GM21515 (cell line): ENCODE data around the gene KCNJ13.
"Not testable (repeated sequence)": the region's sequence is repeated elsewhere in the genome, so short reads cannot be mapped to it uniquely, and the experiment has no call there.

Experiments
- ATAC-seq: cut with Tn5 transposase; IDR thresholded peaks from one replicate; pipeline ENCODE4 v1.9.1; 2021; ENCODE audit not compliant: unreplicated experiment

KCNJ13 gene

DNA sequence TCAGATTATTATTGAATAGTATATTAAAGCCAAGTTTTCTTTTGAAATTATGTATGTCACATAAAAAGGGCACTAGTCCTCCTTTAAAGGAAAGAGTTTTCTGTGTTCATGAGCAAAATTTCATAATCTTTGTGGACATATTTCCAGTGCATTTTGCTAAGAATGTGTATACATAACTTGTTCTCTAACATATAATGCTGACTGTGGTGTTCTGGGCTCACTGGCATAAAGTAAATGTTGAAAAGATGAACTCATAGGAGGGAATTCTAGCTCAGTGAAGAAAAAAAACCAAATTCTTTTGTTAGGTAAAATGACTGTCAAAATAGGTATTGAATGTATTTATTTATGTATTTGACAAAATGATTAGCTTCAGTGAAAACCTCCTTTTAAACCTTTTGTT, 6.2 kb downstream of the KCNJ13 start:
- no peak for ATAC-seq

DNA sequence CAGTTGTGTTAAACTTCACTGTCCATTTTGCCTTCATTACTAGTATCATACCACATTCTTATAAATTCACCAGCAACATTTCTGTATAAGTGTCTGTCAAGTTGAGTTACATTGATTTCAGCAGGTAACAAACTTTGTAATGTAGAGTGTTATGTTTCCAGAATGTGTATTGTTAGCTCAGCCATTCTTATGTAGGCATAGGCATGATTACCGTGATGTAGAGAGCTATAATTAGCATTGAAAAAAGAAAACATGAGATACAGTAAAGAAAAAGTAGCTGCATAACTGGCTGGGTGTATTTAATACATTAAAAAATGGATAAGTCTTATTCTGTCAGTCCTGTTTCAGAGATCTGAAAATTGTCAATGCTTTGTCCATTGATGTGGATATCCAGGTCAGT, 8.5 kb downstream of the KCNJ13 start:
- ATAC-seq = no peak

DNA sequence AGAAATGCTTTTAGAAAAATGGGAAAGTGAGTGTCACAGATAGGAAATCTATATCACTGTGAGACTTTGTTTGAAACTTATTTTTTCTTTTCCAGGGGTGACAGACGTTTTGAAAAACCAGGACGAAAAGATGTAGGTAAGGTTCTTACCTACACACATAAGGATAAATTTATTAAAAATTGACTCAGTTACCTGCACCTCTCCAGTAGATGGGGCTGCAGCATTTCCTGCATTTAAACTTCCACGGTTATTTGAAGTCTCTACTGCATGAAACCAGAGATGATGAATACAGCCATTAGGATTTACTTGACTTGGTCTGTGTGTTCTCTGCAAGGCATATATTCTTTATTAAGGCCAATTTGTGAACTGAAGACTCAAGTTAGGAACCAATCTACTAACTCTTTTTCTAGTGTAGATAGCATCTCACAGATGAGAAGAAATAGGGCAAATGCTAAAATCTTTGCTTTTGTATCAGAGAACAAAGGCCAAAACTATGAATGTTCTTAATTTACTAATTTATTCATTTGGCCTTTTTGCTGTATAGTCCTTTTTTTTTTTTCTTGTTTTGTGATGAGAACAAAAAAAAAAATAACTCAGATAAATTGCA, 15.0 kb downstream of the KCNJ13 start:
- ATAC-seq = no peak

DNA sequence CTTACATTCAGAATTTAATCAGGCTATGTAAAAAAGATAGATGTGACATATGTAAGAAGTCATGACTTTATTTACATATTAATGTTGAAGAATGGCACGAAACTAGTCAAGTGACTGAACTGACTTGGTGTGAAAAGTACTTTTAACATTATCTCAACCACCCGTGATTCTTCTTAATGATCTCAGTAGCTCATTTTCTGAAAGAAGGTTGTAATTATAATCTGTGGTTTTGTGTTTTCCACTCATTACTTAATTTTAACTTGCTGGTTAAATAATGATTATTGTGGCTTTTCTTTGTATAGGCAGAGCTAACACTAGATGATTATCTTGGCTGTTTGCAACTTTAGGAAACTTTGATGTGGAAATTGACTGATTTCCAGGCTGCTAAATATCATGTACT, 18.5 kb downstream of the KCNJ13 start:
- ATAC-seq = no peak

DNA sequence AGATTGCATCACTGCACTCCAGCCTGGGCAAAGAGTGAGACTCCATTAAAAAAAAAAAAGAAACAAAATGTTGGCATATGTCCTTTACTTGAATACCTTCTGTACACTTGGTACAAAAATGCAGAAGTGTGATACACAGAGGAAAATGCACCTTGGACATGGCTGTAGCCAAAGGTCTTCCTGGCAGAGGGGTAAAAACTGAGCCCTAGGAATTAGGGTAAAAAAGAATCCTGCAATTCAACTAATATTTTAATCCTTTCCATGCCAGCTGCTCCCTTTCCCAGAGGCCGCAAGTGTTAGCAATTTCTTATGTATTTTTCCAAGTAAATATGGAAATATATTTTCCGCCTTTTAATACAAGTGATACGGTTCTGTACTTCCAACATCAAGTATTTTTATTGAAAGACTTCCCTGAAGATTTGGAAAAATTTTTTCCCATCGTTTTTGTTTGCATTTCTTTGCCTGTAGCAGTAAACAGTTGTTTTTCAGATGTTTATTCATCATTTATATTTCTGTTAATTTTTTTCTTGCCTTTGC, 26.2 kb downstream of the KCNJ13 start:
- ATAC-seq = no peak

DNA sequence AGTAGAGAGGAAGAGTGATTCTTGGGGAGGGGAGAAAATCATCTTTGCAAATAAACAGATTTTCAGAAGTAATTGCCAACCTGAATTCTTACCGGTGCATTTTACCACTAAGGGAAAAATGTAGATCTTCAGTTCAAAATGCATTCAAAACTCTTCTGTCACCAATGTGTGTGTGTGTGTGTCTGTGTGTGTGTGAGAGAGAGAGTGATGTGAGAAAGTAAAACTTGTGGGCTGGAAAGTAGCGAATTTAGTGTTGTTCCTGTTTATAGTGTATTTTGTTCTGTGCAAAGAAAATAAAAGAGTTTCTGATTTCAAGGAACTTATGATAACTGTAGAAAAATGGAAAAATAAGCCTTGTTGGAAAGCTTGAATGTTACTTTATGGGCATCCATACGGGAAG, 27.0 kb downstream of the KCNJ13 start:
- ATAC-seq = no peak

DNA sequence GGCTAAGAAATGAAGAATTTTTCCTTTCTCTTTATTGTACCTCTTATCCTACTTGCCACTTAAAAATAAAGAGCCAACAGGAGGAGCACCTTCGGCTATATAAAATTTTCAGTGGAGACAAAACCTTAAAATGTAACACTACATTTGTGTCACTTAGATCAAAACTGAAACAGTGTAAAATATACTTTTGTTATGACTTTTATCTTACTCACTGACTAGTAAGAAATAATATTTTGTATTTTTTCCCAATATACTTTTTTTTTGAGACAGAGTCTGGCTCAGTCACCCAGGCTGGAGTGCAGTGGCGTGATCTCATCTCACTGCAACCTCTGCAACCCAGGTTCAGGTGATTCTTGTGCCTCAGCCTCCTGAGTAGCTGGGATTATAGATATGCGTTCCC, 28.3 kb downstream of the KCNJ13 start:
- ATAC-seq = no peak

DNA sequence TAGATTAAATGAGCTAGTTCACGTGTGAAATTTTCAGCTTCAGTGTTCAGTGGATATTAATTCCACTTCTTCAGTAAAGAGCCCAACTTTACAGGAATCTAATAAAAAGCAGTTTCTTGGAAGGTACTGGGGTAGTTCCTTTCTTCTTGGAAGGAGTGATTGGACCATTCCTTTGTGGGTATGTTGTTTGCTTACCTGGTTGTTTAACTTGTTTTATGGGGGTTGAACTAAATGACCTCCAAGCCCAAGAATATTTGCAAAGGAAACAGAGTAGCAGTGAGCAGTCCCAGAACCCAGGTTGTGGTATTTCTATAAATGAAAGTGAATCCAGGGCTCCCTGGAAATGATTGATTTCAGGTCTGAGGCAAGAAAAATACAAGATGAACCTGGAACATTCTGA, 31.4 kb downstream of the KCNJ13 start:
- ATAC-seq = no peak

DNA sequence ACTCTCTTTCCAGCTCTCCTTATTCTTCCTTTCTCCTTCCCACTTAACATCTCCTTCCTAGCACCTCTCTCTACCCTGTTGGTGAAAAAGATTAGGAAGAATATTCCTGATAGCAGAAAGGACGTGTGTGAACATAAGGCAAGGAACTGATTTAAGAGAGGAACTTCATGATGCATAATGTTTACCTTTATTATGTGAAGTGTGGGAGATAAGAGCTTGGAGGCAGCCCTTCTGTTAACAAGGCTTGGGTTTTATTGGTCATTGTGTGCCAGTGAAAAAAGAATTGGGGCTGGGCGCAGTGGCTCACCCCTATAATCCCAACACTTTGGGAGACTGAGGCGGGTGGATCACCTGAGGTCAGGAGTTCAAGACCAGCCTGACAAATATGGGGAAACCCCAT, 34.4 kb downstream of the KCNJ13 start:
- ATAC-seq = no peak

DNA sequence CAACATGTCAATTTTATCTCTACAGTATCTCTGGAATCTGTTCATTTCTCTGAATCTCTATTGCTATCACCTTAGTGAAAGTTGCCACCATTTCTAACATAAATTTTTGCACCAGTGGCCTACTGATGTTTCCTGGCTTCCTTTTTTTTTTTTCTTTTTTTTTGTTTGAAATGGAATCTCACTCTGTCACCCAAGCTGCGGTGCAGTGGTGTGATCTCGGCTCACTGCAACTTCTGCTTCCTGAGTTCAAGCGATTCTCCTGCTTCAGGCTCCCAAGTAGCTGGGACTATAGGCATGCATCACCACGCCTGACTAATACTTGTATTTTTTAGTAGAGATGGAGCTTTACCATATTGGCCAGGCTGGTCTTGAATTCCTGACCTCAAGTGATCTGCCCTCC, 35.1 kb downstream of the KCNJ13 start:
- ATAC-seq = no peak

DNA sequence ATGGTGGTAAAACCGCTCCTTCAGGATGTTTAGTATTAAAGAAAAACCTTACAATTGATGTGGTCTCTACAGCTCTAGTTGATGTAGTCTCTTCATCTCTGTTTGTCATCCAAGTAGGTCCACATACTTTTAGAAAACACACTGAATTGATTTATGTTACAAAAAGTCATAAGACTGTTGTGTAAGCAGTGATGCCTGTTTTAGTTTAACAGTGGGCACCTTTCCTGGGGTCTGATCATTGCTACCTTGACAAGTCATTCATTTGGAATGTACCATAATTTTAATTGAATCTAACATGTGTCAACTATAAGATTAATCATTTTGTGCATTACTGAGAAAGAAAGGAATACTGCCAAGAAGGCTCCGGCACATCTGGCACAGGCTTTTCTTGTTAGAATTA, 44.9 kb downstream of the KCNJ13 start:
- ATAC-seq = no peak

DNA sequence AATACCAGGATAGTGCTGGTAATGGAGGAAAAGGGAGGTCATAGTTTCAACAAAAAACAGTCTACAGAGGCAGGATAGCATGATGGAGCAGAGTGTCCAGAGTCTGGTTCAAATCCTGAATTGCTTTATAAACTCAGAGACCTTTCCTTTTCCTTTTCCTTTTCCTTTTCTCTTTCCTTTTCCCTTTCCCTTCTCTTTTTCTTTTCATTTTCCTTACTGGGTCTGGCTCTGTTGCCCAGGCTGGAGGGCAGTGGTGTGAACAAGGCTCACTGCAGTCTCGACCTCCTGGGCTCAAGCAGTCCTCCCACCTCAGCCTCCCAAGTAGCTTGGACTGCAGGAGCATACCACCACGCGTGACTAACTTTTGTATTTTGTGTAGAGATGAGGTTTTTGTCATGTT, 47.6 kb downstream of the KCNJ13 start:
- no peak for ATAC-seq

DNA sequence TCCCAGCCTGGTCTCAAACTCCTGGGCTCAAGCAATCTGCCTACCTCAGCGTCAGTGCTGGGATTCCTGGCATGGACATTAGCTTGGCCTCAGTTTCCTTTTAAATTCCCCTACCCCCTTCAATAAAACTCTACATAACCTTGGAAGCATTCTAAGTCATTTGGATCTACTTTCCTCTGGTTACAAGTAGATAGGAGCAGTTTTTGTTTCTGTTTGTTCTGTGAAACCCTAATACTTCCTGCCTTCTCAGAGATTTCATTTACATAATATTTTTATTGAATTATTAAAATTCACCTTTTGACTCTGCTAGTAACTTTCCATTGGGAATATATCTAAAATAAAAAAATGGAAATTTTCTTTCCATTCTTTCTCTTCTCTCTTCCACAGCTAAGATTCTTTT, 53.3 kb downstream of the KCNJ13 start:
- ATAC-seq = no peak

DNA sequence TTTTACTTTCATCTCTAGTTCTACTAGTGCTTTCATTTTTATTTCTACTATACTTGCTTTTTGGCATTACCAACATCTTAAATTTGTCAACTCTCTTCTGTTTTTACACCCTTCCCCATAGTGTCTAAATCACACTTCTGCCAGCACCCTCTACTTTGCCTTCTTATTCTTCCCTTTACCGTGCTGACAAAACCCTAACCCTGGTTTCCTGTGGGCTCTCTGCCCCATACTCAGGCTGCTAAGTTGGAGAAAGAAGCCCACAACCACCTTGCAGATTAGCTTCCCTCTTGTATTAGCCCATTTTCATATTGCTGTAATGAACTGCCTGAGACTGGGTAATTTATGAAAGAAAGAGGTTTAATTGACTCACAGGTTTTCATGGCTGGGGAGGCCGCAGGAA, 54.5 kb downstream of the KCNJ13 start:
- ATAC-seq = no peak

DNA sequence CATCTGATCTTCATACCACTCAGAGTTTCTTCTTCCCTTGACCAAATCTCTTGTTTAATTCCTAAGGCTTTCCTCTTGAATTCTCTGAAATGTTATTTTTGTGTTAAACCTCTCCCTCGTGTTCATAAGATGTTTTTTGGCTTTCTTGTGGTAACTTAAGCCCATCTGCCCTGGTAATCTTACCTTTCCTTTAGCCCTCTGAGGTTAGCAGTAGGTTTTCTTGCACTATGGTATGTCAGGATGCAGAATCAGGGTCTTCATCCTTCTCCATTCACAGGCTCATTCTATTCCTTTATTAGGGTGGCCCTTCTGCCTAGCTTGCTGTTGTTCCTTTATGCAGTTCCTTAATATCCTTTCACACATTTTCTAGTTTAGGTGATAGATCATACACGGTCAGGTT, 55.1 kb downstream of the KCNJ13 start:
- no peak for ATAC-seq

DNA sequence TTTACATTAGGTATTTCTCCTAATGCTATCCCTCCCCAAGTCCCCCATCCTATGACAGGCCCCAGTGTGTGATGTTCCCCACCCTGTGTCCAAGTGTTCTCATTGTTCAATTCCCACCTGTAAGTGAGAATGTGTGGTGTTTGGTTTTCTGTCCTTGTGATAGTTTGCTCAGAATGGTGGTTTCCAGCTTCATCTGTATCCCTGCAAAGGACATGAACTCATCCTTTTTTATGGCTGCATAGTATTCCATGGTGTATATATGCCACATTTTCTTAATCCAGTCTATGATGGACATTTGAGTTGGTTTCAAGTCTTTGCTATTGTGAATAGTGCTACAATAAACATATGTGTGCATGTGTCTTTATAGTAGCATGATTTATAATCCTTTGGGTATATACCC, 56.3 kb downstream of the KCNJ13 start:
- not testable (repeated sequence) for ATAC-seq
